GM18498 (cell line): Measurements from ENCODE around the gene XXYLT1.

ENCODE experiments used
- ATAC-seq: cut with Tn5 transposase; IDR thresholded peaks from one replicate; pipeline ENCODE4 v1.9.1; 2021; ENCODE audit warnings: mild to moderate bottlenecking, moderate library complexity; ENCODE audit not compliant: unreplicated experiment

Gene XXYLT1

DNA sequence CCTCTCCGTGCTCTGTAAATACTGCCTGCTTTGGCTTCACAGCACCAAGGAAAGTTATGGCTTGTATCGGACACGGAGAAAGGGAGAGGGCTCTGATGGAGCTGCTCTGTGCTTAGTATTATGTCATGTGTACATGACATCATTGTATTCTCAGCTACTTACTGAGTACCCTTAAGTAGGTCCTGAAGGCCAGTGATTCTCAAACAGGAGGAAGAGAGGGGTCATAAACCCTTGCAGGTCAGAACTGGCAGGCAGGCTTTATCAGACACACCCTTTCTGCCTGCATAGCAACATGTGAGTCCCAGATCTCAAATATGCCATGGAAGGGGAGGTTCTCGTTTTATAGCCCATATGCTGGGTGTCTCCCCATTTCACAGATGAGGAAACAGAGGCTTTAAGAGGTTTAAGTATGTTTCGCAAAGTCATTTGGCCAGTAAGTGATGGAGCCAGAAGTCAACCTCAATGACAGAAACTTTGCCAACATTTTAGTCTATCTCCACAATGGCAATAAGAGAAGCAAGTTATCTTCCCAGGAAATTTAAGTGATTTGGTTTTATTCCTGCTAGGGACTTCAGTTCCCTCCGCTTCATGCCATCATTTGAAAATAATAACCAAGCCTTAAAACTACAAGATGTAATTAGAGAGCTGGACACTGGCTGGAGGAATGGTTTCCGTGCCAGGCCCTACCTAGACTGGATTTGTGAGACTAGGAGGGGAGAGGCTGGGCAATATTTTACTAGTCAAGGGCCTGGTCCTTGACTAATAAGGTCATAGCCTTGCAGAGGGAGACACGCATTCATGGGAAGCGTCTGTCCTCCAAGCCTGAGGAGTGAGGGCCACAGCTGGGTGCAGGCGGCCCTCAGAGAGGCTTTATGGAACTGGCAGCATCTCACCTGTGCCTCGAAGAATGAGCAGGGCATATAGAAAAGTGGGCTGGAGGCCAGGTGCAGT lies 133.0 kb downstream of the XXYLT1 start:
- ATAC-seq = no peak

DNA sequence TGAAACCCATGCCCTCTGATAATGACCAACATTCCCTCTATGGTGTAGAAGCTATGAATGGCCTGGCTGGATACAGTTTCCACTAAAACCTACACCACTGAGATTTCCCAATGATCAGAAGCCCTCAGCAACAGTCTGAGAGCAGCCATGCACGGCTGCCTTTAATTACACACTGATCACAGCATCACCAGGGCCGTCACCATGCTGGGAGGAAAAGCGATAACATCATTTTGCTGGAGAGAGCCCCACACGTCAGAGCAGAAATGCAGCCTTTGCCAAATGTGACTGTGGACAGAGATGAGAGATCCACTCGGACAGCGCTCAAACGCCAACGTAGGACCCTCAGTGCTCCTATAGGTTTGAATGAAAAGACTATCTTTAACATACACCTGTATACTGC lies 135.0 kb downstream of the XXYLT1 start:
- ATAC-seq = no peak

DNA sequence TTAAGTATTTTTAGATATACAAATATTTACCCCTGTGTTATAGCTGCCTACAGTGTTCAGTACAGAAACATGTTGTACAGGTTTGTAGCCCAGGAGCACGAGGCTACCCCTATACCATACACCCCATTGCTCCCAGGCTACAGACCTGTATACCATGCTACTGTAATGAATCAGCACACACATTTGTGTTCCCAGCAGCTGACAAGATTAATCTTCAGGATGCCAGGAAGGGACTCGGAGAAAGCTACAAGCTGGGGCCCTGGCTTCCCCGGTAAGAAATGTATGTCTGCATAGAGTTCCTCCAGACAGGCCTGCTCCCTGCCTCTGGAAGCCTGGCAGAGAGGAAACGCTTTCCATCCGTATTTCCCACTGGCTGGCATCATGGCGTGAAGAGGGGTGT lies 136.5 kb downstream of the XXYLT1 start:
- ATAC-seq = no peak

- no peak for ATAC-seq
Measured at GRCh38 chr3:195133462-195133861, 137.5 kb downstream of the XXYLT1 start.

GRCh38 chr3:195133013-195133412 lies 137.9 kb downstream of the XXYLT1 start:
- ATAC-seq = no peak

DNA sequence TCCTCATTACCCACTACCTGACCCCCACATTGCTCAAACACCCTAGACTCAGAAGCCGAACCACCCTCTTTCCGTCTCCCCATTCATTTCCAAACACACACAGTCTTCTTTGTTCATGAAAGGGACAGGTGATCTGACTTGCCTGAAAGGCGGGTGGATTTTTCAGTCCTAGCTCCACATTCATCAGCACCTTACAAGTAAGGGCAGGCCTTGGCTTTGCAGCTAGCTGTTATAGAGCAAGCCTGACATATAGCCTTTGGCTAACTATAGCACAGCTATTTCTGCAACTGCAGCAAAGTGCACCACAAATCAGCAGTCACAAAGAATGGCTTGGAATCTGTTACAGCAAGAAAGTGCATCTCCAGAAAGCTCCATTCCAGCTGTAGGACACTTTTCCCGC lies 139.8 kb downstream of the XXYLT1 start:
- ATAC-seq = no peak

- peak; percentile 92 for ATAC-seq
Measured at GRCh38 chr3:195129644-195130492, 141.1 kb downstream of the XXYLT1 start.

- no peak for ATAC-seq
Measured at GRCh38 chr3:195129072-195129643, 141.8 kb downstream of the XXYLT1 start.

- no peak for ATAC-seq
Measured at GRCh38 chr3:195128255-195129071, 142.5 kb downstream of the XXYLT1 start.

GRCh38 chr3:195126056-195126605 lies 144.8 kb downstream of the XXYLT1 start:
- no peak for ATAC-seq

GRCh38 chr3:195125646-195126045 lies 145.3 kb downstream of the XXYLT1 start:
- ATAC-seq = no peak

- ATAC-seq = no peak
Measured at GRCh38 chr3:195124378-195124992, 146.5 kb downstream of the XXYLT1 start.

DNA sequence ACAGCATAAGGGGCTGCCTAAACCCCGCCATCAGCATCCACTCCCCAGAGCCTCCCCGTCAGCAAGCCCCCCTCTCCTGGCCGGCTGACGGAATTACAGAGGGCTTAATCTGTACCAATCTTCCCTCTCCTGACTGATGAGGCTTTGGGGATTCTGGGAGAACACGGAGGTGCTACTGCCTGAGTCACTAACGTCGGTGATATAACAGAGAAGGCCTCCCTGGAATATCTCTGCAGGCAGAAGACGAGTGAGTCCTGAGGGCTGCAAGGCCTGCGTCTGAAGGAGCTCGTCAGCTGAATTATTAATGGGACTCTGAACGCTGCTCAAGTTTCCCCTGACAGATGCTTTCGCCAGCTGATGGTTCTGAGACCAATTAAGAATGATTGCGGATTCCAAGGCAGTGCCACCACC lies 147.7 kb downstream of the XXYLT1 start:
- no peak for ATAC-seq

- ATAC-seq = no peak
Measured at GRCh38 chr3:195122261-195122660, 148.7 kb downstream of the XXYLT1 start.

DNA sequence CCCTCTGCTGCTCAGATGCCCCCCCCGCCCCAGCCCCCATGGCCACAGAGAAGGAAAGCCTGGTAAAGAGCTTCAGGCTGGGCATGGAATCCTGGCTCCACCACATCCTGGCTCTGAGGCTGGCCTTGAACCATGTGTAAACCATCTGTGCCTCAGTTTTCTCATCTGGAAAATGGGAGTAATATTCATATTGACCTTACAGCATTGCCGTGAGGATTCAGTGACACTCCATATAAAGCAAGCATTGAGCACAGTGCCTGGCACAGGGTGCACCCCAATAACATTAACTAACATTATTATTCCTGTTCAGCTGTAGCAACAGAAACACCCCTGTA lies 150.7 kb downstream of the XXYLT1 start:
- no peak for ATAC-seq

DNA sequence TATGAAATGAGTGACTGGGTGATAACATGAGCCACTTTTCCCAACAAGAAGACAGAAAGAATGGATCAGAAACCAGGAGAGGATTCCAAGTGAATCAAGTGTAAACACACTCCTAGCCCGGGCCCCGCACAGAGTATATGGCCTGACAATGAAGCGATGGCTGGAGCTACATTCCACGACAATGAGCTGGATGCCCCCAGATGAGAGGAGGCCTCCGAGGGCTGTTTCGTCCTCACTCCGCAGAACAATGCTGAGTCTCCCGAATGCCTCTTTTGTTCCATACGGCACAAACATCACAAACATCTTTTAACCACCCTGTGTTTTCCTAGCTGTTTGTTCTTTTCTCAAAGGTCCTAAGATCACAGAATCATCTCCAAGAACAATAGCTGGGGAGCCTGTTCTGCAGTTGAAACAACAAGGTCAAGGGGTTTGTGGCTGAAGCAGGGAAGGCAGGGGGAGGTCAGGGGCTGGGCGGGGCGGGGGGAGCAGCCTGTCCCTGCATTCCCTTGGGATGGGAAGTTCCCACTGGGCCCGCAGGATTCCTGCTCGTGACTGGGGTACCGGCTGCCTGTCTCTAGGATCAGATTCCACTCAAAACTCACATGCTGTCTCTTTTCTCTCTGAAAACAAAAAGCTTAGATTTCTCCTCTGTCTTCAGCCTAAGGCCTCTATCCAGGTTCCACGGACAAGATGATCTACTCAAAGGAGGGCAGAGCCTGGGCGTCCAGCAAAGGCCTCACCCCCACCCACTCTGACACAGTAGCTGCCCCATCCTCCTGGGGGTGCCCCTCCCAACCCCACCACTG lies 151.3 kb downstream of the XXYLT1 start:
- no peak for ATAC-seq

- ATAC-seq = no peak
Measured at GRCh38 chr3:195118671-195119070, 152.3 kb downstream of the XXYLT1 start.

GRCh38 chr3:195117978-195118581 lies 152.9 kb downstream of the XXYLT1 start:
- no peak for ATAC-seq
